Effector memory CD8-positive, alpha-beta T cell (primary cell): ENCODE measurements around the gene LRCH1.

Source experiments
- ATAC-seq: fragments of 150-1000 bp; cut with Tn5 transposase; replicated peaks from 2 replicates; pipeline ENCODE4 v1.10.0; 2021; ENCODE audit warnings: mild to moderate bottlenecking, moderate library complexity
- DNase-seq, 3 experiments: peaks; one replicate each; pipeline ENCODE4 v3.0.0; 2021
- H3K27ac Mint-ChIP-seq, 2 donors: one replicate each; pipeline ENCODE4 v1.8.0; 2022; ENCODE audit warnings: mild to moderate bottlenecking in 2 of 2, mixed read lengths in 2 of 2, moderate library complexity in 2 of 2
- H3K27me3 Mint-ChIP-seq, 2 donors: one replicate each; pipeline ENCODE4 v1.8.0; 2022; ENCODE audit warnings: mixed read lengths in 2 of 2
- H3K36me3 Mint-ChIP-seq: one replicate; pipeline ENCODE4 v1.8.0; 2022; ENCODE audit warnings: mild to moderate bottlenecking, moderate library complexity, mixed read lengths; ENCODE audit not compliant: insufficient read depth
- H3K4me1 Mint-ChIP-seq, 2 donors: one replicate each; pipeline ENCODE4 v1.8.0; 2022; ENCODE audit warnings: low read depth in 2 of 2, mixed read lengths in 2 of 2
- H3K4me3 Mint-ChIP-seq, 2 donors: one replicate each; pipeline ENCODE4 v1.8.0; 2022; ENCODE audit warnings: mild to moderate bottlenecking in 2 of 2, mixed read lengths in 2 of 2, moderate library complexity in 2 of 2
- H3K9me3 Mint-ChIP-seq, 2 donors: one replicate each; pipeline ENCODE4 v1.8.0; 2022; ENCODE audit warnings: mixed read lengths in 2 of 2

Gene LRCH1

DNA sequence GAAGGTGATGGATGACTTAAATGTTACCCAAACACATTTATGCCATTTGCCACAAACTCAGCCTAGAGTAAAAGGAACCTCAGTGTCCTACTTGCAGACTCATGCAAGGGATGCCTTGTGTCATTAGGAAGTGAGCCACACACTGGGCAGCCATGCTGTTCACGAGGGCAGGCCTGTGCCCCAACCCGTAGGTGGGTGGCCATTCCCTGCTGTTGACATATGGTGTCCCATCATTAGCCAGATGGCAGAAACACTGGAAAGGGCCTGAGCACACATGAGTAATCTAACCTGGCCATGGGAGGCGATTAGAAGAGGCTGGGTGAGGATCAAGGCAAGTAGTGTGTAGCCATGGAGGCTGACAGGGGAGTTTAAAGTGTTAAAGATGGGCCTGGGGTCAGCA is 9.7 kb upstream of the LRCH1 start:
- peaks cover 0 to 3% of the 10 kb centered on the region in 2 donors for H3K4me1 Mint-ChIP-seq
- peaks cover 0 to under 1% of the 10 kb centered on the region in 2 donors for H3K27me3 Mint-ChIP-seq
- no peak overlapping the region for H3K4me3 Mint-ChIP-seq
- H3K36me3 Mint-ChIP-seq = no peaks in the 10 kb centered on the region
- H3K27ac Mint-ChIP-seq = no peak overlapping the region
- DNase-seq = no peak
- no peak for ATAC-seq
- no peaks in the 10 kb centered on the region for H3K9me3 Mint-ChIP-seq

DNA sequence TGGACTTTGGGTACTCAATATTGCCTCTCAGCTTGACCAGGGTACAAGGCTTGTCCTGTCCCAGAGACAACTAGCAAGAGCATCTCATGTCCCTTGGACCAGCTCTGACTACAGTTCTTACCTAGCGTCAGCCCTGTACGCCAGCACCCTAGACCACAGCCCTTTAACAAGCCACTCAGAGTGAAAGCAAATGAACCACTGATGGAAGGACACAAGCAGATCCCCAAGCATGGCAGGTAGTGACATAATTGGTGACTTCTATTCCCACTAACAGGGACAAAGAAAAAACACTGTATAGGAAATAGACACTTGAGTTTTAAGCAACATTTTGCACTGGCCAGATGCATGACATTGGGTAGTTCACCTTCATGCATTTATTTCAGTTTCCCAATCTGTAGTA is 8.8 kb upstream of the LRCH1 start:
- Mint-ChIP-seq H3K4me1 (peaks cover 0 to 3% of the 10 kb centered on the region in 2 donors), H3K27me3 (peaks cover 0 to 10% of the 10 kb centered on the region in 2 donors), H3K27ac (no peak overlapping the region), H3K4me3 (no peak overlapping the region), H3K9me3 (no peaks in the 10 kb centered on the region), H3K36me3 (no peaks in the 10 kb centered on the region)
- ATAC-seq (peak; percentile 21), DNase-seq (no peak)

GRCh38 chr13:46544811-46545210 is 8.2 kb upstream of the LRCH1 start:
- Mint-ChIP-seq H3K9me3 (no peaks in the 10 kb centered on the region), H3K27ac (no peak overlapping the region), H3K27me3 (peaks cover 0 to 13% of the 10 kb centered on the region in 2 donors), H3K4me3 (no peak overlapping the region), H3K36me3 (no peaks in the 10 kb centered on the region), H3K4me1 (peaks cover 0 to 3% of the 10 kb centered on the region in 2 donors)
- ATAC-seq (no peak), DNase-seq (no peak)

- H3K4me3 Mint-ChIP-seq = no peak overlapping the region
- peaks cover 0 to 13% of the 10 kb centered on the region in 2 donors for H3K27me3 Mint-ChIP-seq
- H3K27ac Mint-ChIP-seq = no peak overlapping the region
- H3K36me3 Mint-ChIP-seq = peaks cover under 1% of the 10 kb centered on the region
- no peaks in the 10 kb centered on the region for H3K9me3 Mint-ChIP-seq
- H3K4me1 Mint-ChIP-seq = peaks cover 0 to 3% of the 10 kb centered on the region in 2 donors
- no peak for ATAC-seq
- DNase-seq = no peak
Observed at GRCh38 chr13:46546084-46546768, 6.7 kb upstream of the LRCH1 start.

DNA sequence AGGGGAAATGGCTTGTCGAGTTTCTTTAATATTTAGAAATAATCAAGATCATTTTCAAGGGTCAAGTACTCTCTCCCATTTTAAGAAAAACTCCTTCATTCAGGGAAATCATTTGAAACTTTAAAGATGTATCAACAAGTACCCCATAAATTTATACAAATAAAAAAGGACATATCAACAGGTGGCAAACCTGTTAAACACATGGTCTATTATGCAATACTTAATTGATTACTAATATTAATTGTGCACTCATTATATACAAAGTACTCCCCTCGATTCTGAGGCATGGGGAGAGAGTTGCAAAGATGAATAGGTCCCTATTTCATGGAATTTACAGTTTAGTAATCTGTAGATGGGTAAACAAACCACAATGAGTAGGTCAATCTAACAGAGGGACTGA is 2.1 kb upstream of the LRCH1 start:
- Mint-ChIP-seq H3K9me3 (no peaks in the 10 kb centered on the region), H3K36me3 (peaks cover 22% of the 10 kb centered on the region), H3K4me3 (peak overlapping the region in 1 of 2 donors; percentile 96), H3K27ac (no peak overlapping the region), H3K27me3 (peaks cover 0 to 13% of the 10 kb centered on the region in 2 donors), H3K4me1 (peaks cover 29 to 35% of the 10 kb centered on the region in 2 donors)
- DNase-seq = no peak
- no peak for ATAC-seq

DNA sequence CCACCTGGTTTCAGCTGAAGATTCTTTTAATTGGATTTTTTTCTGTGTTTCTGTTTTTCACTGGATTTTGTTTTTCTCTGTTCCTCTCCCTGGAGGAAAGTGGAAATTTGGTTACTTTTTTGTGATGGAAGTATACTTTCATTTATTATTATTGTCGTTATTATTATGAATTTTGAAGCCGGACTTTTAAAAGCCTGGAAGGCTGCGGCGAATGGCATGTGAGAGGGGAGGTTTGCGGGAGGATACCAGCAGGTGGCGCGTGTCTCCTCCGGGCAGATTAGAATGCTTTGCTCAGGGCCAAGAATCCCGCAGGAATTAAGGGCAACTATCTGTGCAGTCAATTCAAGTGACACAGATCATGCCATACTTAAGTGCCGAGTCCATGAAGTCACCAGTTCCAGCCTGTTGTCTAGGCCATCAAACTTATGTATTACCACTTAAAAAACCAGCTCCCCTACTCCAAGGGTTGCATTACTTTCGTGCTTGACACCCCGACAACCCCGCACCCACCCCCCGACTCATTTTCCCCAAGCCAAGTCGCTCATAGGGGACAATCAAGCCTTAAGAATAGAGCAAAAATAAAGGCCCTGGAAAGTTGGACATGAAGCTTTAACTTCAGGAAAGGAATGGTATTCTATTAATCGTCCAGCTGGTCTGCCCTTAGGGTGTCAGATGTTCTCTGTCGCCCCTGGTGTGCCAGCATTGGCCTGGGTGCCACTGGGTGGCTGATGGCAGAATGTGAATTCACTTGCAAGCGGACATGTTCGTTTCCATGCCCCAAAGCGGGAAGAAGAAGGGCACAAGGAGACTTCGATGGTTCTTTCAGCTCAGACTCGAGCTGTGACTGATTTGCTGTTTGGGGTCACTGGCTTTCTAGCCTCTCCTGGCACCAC is 1.3 kb upstream of the LRCH1 start:
- Mint-ChIP-seq H3K27ac (peak overlapping the region in 1 of 2 donors; percentile 96), H3K4me3 (peak overlapping the region; percentile 95 to 96), H3K4me1 (peaks cover 33 to 43% of the 10 kb centered on the region in 2 donors), H3K9me3 (no peaks in the 10 kb centered on the region), H3K36me3 (peaks cover 22% of the 10 kb centered on the region), H3K27me3 (peaks cover 0 to 13% of the 10 kb centered on the region in 2 donors)
- ATAC-seq (no peak), DNase-seq (peak; percentile 41 to 47 (median 44))

DNA sequence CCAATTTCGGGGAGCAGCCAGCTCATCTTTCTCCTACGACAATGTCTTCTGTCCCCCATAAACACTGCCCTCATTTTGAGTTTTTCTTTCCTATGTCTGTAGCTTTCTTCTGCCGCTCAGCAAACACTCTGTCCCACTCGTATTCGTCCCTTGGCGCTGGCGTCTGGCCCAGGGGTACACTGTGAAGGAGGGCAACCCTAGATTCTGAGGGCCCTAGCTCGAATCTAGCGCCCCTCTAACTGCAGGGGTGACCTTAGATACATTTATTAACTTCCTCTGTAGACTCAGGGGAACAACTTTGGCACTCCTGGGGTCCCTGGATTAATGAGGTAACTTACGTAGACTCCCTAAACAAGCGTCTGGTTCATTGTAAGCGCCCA is 677 bp upstream of the LRCH1 start:
- DNase-seq (no peak), ATAC-seq (no peak)
- Mint-ChIP-seq H3K9me3 (no peaks in the 10 kb centered on the region), H3K4me1 (peaks cover 37 to 47% of the 10 kb centered on the region in 2 donors), H3K4me3 (peak overlapping the region; percentile 95 to 96), H3K27me3 (peaks cover 0 to 13% of the 10 kb centered on the region in 2 donors), H3K36me3 (peaks cover 22% of the 10 kb centered on the region), H3K27ac (peak overlapping the region; percentile 89 to 96)

GRCh38 chr13:46553521-46553885 is 533 bp downstream of the LRCH1 start:
- ATAC-seq (peak; percentile 2), DNase-seq (no peak)
- peak overlapping the region; percentile 95 to 96 for H3K4me3 Mint-ChIP-seq
- H3K27me3 Mint-ChIP-seq = peaks cover 0 to 10% of the 10 kb centered on the region in 2 donors
- peaks cover 42 to 53% of the 10 kb centered on the region in 2 donors for H3K4me1 Mint-ChIP-seq
- no peaks in the 10 kb centered on the region for H3K9me3 Mint-ChIP-seq
- H3K27ac Mint-ChIP-seq = peak overlapping the region; percentile 90 to 96
- peaks cover 22% of the 10 kb centered on the region for H3K36me3 Mint-ChIP-seq

DNA sequence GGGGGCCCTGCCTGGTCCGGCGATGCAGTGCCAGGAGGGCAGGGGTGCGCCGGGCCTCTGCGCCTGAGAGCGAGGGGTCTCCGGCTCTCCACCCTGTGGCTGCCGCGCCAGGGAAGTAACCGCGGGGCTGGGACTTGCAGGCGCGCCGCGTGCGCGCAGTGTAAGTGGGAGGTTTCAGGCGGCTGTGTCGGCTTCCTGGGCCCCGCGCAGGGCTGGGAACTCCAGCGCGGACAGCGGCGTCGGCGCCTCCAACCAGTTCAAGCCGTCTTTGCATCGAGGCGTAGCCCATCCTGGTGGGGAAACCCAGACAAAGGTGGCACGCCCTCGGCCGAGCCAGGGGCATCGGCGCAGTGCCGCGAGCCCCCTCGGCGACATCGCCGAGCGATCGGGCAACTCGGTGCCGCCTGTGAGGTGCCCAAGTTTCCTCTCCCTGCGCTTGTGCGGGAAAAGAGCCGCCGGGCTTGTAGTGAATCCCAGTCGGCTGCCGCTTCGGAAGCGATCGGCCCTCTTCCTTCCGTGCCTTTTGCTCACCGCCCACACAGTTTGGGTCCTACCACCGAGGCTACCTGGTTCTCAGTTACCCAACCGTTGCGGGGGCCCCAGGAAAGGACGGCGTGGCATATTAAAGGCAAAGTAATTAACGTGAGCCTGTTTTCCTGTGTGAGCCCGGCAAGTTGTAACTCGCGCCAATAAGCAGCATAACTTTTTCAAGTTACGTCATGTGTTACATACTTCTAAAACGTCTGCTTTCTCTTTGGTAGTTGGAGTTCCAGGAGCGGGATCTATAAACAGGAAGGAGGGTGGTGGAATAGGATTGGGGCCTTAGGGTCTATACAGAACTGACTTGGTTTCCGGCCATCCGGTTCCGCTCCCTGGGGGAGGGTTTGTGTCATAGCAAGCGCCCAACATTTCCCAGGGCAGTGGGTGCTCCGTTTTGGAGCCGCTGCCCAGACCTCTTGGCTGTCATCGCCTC is 1.2 kb downstream of the LRCH1 start:
- peak; percentile 70 for ATAC-seq

DNA sequence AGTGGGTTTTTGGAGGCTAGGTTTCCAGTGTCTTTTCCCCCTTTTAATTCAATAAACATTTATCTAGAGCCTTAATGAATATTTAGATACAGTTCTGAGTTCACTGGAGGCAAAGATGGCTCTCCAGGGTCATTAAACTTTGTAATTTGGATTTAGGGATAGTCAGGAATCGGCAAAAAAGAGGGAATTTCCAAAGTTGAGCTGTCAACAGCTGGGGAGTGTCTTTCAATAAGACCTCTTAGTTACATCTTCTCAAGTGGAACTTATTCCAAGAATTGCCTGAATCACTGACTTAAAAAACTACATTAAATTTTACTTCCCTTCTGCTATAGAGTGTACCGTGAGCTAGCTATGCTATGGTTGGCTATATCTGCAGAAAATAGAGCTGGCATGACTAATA is 2.0 kb downstream of the LRCH1 start:
- peaks cover 22% of the 10 kb centered on the region for H3K36me3 Mint-ChIP-seq
- ATAC-seq (no peak), DNase-seq (no peak)
- peak overlapping the region; percentile 90 to 96 for H3K27ac Mint-ChIP-seq
- no peaks in the 10 kb centered on the region for H3K27me3 Mint-ChIP-seq
- H3K4me3 Mint-ChIP-seq = peak overlapping the region; percentile 95 to 96
- no peaks in the 10 kb centered on the region for H3K9me3 Mint-ChIP-seq
- peaks cover 42 to 53% of the 10 kb centered on the region in 2 donors for H3K4me1 Mint-ChIP-seq

More for the DNA sequence above, 1.2 kb downstream of the LRCH1 start:
- peak overlapping the region; percentile 90 to 96 for H3K27ac Mint-ChIP-seq
- peak; percentile 59 to 62 (median 62) for DNase-seq
- H3K9me3 Mint-ChIP-seq = no peaks in the 10 kb centered on the region
- H3K4me1 Mint-ChIP-seq = peaks cover 42 to 53% of the 10 kb centered on the region in 2 donors
- H3K27me3 Mint-ChIP-seq = peaks cover 0 to 4% of the 10 kb centered on the region in 2 donors
- H3K36me3 Mint-ChIP-seq = peaks cover 22% of the 10 kb centered on the region
- peak overlapping the region; percentile 95 to 96 for H3K4me3 Mint-ChIP-seq

DNA sequence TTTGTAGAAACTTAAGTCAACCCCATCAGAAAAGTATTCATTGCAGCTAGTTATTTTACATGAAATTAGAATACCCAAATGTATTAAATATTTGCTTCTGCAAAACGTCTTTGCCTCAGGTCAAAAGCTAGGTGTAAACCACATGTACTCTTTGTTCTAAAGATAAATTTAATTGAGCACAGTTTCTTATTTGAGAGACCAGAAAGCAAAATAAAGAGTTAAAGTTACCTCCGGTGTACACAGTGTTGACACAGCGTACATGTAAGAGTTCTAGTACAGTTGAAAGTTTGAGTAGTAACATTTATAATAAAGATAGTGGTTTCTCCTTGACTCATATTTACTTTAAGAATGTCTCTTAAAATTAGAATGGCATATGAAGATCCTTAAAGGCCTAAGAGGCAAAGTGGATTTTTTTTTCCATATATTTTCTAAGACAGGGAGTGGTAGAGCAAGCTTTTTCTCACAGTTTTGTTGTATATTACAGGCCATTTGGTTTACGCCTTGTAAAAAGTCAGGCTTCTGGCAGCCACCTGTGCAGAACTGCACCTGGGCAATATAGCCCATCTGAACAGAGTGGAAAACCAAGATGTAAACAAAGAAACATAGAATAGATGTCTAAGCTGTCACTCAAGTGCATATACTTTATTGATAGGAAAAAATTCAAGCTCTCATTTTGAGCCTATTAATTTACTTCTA is 2.9 kb downstream of the LRCH1 start:
- Mint-ChIP-seq H3K4me3 (peak overlapping the region; percentile 95 to 96), H3K9me3 (no peaks in the 10 kb centered on the region), H3K27me3 (no peaks in the 10 kb centered on the region), H3K27ac (peak overlapping the region in 1 of 2 donors; percentile 90), H3K4me1 (peaks cover 42 to 53% of the 10 kb centered on the region in 2 donors), H3K36me3 (peaks cover 22% of the 10 kb centered on the region)
- ATAC-seq (no peak), DNase-seq (no peak)

DNA sequence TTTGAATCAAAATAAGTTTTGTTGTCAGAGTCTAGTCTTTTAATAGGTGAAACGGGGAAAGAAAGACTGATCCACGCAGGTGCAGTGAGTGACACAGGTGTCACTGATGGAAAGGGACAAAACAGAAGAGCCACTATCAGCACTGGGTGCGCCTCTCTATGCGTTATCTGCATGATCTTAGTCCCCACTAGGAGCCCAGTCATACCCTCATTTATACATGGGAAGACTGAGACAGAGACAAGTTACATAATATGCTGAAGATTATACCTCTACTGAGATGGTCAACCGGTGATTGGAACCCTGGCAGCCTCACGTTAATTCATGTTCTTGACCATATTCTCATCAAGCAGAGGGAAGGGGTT is 3.4 kb downstream of the LRCH1 start:
- Mint-ChIP-seq H3K27ac (peak overlapping the region; percentile 9 to 30), H3K9me3 (no peaks in the 10 kb centered on the region), H3K4me1 (peaks cover 42 to 52% of the 10 kb centered on the region in 2 donors), H3K4me3 (no peak overlapping the region), H3K27me3 (no peaks in the 10 kb centered on the region), H3K36me3 (peaks cover 20% of the 10 kb centered on the region)
- DNase-seq (no peak), ATAC-seq (no peak)
